Measurements from ENCODE around the gene STRN4.

STRN4 gene

DNA sequence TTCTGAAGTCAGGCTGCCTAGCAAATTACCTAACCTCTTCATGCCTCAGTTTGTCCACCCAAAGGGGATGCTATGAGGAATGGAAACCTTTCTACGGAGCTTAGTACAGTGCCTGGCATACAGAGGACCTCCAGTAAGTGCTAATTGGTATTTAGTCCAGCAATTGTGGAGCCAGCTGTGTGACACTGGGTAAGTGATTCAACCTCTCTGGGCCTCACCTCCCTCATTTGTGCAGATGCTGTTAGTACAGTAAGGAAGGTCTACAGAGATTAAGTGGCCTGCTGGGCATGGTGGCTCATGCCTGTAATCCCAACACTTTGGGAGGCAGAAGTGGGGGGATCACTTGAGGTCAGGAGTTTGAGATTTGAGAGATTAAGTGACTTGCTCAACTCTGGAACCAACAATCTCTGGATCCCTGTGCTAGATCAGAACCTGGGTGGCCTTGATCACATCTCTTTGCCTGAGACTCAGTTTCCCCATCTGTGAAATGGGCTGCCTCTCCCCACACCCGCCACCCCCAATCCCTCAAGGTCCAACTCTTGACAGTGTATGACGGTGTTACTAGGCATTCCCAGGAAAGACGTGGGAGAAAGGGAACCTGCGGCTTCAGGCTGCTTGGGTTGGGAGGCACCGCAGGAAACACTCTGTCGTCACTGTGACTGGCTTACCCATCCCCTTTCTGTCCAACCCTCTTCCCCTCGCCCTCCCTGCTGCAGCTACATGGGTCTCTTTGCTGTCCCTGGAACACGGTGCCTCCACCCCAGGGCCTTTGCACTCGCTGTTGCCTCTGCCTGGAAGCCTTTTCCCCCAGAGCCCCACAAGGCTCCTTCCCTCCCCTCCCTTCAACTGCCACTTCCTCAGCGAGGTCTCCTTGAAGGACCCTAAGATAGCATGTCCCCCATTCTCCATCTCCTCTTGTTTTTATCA, 47.6 kb downstream of the STRN4 start:
- no peak overlapping the region for H3K4me3 ChIP-seq (ENCODE audit: low read depth, low read length)
- TF ChIP-seq, protein P1, sequence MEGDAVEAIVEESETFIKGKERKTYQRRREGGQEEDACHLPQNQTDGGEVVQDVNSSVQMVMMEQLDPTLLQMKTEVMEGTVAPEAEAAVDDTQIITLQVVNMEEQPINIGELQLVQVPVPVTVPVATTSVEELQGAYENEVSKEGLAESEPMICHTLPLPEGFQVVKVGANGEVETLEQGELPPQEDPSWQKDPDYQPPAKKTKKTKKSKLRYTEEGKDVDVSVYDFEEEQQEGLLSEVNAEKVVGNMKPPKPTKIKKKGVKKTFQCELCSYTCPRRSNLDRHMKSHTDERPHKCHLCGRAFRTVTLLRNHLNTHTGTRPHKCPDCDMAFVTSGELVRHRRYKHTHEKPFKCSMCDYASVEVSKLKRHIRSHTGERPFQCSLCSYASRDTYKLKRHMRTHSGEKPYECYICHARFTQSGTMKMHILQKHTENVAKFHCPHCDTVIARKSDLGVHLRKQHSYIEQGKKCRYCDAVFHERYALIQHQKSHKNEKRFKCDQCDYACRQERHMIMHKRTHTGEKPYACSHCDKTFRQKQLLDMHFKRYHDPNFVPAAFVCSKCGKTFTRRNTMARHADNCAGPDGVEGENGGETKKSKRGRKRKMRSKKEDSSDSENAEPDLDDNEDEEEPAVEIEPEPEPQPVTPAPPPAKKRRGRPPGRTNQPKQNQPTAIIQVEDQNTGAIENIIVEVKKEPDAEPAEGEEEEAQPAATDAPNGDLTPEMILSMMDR (conservative IDR thresholded peaks at IDR 0.05; ENCODE audit: low read depth, low read length): no peak
- no peak for DNase-seq (ENCODE audit: low read depth)

DNA sequence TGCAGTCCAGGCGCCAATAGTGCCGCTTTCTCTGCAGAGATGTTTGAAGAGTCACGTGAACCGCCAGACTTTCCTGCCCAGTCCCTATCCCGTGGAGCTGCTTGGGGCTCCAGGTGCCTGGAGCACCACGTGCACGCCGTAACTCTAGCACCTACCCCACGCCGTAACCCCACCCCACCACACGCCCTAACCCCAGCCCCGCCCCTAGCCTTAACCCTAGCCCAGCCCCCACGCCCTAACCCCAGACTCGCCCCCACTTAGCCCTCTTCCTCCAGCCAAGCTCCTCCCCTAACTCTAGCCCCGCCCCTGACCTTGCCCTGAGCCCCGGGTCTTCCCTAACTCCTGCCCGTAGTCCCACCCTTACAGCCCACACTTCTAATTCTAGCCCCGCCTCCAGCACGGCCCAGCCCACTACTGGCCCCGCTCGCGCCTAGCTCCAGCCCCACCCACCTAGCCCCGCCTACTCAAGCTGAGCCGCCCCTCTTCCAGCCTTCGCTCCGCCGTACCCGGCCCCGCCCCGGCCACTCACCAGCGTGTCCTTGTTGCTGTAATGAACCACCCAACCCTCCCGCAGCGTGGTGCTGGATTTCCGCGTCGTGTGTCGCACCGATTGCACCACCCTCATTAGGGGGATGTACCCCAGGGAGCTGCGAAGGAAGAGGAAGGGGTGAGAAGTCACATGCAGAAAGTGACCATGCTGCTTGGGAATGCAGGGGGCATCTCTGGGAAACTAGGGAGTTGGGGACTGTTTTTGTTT, 48.9 kb downstream of the STRN4 start:
- H3K4me3 ChIP-seq (ENCODE audit: low read depth, low read length): peak overlapping the region; percentile 45
- peak; percentile 85 for DNase-seq (ENCODE audit: low read depth)
- TF ChIP-seq, protein P1 (conservative IDR thresholded peaks at IDR 0.05; ENCODE audit: low read depth, low read length): no peak

GRCh38 chr19:46696866-46697203, 49.4 kb downstream of the STRN4 start:
- TF ChIP-seq, protein P1 (conservative IDR thresholded peaks at IDR 0.05; ENCODE audit: low read depth, low read length): no peak
- H3K4me3 ChIP-seq (ENCODE audit: low read depth, low read length): no peak overlapping the region
- DNase-seq (ENCODE audit: low read depth): no peak

DNA sequence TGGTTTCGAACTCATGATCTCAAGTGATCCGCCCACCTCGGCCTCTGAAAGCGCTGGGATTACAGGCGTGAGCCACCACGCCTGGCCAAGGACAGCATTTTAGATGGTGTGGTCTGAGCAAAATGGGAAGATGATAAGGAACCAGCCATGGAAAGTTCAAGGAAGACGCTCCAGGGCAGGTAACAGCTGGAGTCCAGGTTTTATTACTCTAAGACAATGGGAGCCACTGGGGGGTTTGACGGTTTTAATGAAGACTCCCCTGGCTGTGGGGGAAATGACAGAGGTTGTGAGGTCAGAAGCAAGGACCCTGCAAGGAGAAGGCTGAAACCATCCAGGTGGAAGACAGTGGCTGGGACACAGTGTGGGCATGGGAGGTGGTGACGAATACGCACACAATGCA, 50.2 kb downstream of the STRN4 start:
- TF ChIP-seq, protein P1 (conservative IDR thresholded peaks at IDR 0.05; ENCODE audit: low read depth, low read length): no peak
- no peak overlapping the region for H3K4me3 ChIP-seq (ENCODE audit: low read depth, low read length)
- DNase-seq (ENCODE audit: low read depth): no peak

DNA sequence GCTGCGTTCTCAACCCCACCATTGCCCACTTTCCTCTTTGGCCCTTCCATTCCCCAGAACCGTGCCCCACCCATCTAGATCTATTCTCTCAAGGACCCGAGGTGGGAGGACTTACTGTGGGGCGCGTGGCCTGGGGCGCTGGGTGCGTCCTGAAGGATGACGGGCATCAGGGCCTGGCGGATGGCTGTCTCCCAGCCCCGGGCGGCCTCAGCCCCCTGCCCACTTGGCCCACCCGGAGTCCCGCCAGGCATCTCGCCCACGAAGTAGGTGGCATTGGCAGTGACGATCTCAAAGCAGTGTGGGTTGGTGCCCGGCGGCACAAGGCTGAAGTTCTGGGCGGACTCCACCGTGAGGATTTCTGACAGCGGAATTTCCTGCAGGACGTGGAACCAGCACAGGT, 52.5 kb downstream of the STRN4 start:
- H3K4me3 ChIP-seq (ENCODE audit: low read depth, low read length): no peak overlapping the region
- TF ChIP-seq, protein P1 (conservative IDR thresholded peaks at IDR 0.05; ENCODE audit: low read depth, low read length): no peak
- no peak for DNase-seq (ENCODE audit: low read depth)

DNA sequence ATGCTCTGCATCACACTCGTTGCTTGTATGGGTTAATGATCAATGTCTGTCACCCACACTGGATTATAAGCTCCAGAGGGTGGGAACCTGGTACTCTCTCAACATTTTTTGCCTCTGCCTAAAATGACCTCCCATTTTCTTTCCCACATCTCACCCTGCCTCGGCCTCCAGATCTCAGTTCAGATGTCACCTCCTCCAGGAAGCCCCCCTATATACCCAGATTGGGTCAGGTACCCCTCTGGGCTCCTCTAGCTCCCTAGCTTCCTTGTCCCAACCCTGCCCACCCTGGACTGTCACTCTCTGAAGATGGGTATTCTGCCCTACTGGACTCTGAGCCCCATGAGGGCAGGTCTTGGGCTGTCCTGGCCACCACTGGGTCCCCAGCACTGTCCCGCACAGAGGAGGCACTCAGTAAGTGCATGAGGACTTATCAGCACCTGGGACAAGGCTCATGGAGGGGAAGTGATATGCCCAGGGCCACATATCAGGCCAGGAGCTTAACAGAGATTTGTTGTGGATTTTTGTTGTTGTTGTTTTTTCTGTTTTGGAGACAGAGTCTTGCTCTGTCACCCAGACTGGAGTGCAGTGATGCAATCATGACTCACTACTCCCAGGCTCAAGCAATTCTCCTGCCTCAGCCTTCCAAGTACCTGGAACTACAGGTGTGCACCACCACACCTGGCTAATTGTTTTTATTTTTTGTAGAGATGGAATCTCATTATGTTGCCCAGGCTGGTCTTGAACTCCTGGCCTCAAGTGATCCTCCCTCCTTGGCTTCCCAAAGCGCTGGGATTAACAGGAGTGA, 53.1 kb downstream of the STRN4 start:
- TF ChIP-seq, protein P1 (conservative IDR thresholded peaks at IDR 0.05; ENCODE audit: low read depth, low read length): no peak
- H3K4me3 ChIP-seq (ENCODE audit: low read depth, low read length): no peak overlapping the region
- DNase-seq (ENCODE audit: low read depth): no peak

All from choroid plexus epithelial cell (primary cell).